Brain microvascular endothelial cell (primary cell): ENCODE data around the gene AGBL1.

Experiments
- DNase-seq: peaks from one replicate; pipeline ENCODE4 v3.0.0-alpha.2; 2020
- H3K27ac ChIP-seq: fragments of 250-450 bp; sonication (Bioruptor Pico); 2 replicates; pipeline ENCODE4 v1.5.1; 2020; ENCODE audit warnings: mild to moderate bottlenecking, moderate library complexity
- H3K27me3 ChIP-seq: fragments of 250-450 bp; sonication (Bioruptor Pico); replicated peaks from 2 replicates; pipeline ENCODE4 v1.5.1; 2020; ENCODE audit warnings: mild to moderate bottlenecking
- H3K36me3 ChIP-seq: fragments of 250-450 bp; sonication (Bioruptor Pico); replicated peaks from 2 replicates; pipeline ENCODE4 v1.5.1; 2020; ENCODE audit warnings: mild to moderate bottlenecking
- H3K4me3 ChIP-seq: 2 replicates; pipeline ENCODE4 v1.5.1; 2011; ENCODE audit warnings: low read depth, mild to moderate bottlenecking, control low read depth, low read length, moderate library complexity
- CTCF ChIP-seq: IDR thresholded peaks from 2 replicates; pipeline ENCODE4 v1.5.1; 2011; ENCODE audit warnings: low read depth, mild to moderate bottlenecking, moderate library complexity, low read length, control low read depth, inconsistent platforms; ENCODE audit errors: missing control alignments
- in situ Hi-C: cut with HindIII; loops from 2 replicates; pipeline ENCODE4 v1.10.0; 2017; ENCODE audit warnings: low sequenced_read_pairs, low pct_ligation_motif_present

AGBL1 gene

GRCh38 chr15:86942285-86942684 is 862.6 kb downstream of the AGBL1 start:
- TF ChIP-seq CTCF = no peak
- Histone ChIP-seq H3K27me3 (no peaks in the 10 kb centered on the region), H3K4me3 (no peak overlapping the region), H3K36me3 (no peaks in the 10 kb centered on the region), H3K27ac (no peak overlapping the region)
- in situ Hi-C loops = no loop called here
- no peak for DNase-seq

GRCh38 chr15:86948719-86949118 is 869.0 kb downstream of the AGBL1 start:
- in situ Hi-C loops = no loop called here
- TF ChIP-seq CTCF = no peak
- Histone ChIP-seq H3K27me3 (no peaks in the 10 kb centered on the region), H3K36me3 (no peaks in the 10 kb centered on the region), H3K4me3 (no peak overlapping the region), H3K27ac (no peak overlapping the region)
- no peak for DNase-seq

GRCh38 chr15:86959254-86959653 is 879.6 kb downstream of the AGBL1 start:
- H3K4me3 ChIP-seq = no peak overlapping the region
- in situ Hi-C loops = no loop called here
- H3K36me3 ChIP-seq = no peaks in the 10 kb centered on the region
- TF ChIP-seq CTCF = no peak
- no peak overlapping the region for H3K27ac ChIP-seq
- no peaks in the 10 kb centered on the region for H3K27me3 ChIP-seq
- DNase-seq = no peak

- no peak overlapping the region for H3K4me3 ChIP-seq
- DNase-seq = no peak
- TF ChIP-seq CTCF = no peak
- no peak overlapping the region for H3K27ac ChIP-seq
- in situ Hi-C loops = no loop called here
- no peaks in the 10 kb centered on the region for H3K36me3 ChIP-seq
- H3K27me3 ChIP-seq = no peaks in the 10 kb centered on the region
These were observed 882.0 kb downstream of the AGBL1 start for GRCh38 chr15:86961669-86962068.

GRCh38 chr15:86964271-86964670 is 884.6 kb downstream of the AGBL1 start:
- H3K4me3 ChIP-seq = no peak overlapping the region
- H3K27ac ChIP-seq = no peak overlapping the region
- no peak for DNase-seq
- TF ChIP-seq CTCF = no peak
- H3K27me3 ChIP-seq = no peaks in the 10 kb centered on the region
- in situ Hi-C loops = no loop called here
- H3K36me3 ChIP-seq = no peaks in the 10 kb centered on the region

GRCh38 chr15:86968244-86968643 is 888.6 kb downstream of the AGBL1 start:
- H3K27me3 ChIP-seq = no peaks in the 10 kb centered on the region
- in situ Hi-C loops = no loop called here
- H3K4me3 ChIP-seq = no peak overlapping the region
- H3K36me3 ChIP-seq = no peaks in the 10 kb centered on the region
- no peak overlapping the region for H3K27ac ChIP-seq
- DNase-seq = no peak
- TF ChIP-seq CTCF = no peak
